Ascending aorta (tissue), 2 donors: ENCODE measurements around the gene IRAK2. TPM values are rescaled to one million over a fixed set of nuclear protein-coding genes. Genes with fewer than 3 reads are reported as not detected.

ENCODE experiments used
- DNase-seq, 2 donors: peaks; one replicate each; pipeline ENCODE4 v3.0.0-alpha.2; 2019; ENCODE audit warnings: low spot score in 2 of 2
- H3K27ac ChIP-seq, 2 donors: fragments of 200-600 bp; sonication (generic); one replicate each; pipeline ENCODE4 v1.5.1; 2016 to 2017; ENCODE audit warnings: mild to moderate bottlenecking in 1 of 2
- H3K27me3 ChIP-seq: fragments of 200-600 bp; sonication (generic); one replicate; pipeline ENCODE4 v1.5.1; 2017
- H3K36me3 ChIP-seq, 2 donors: fragments of 200-600 bp; sonication (generic); one replicate each; pipeline ENCODE4 v1.5.1; 2016
- H3K4me1 ChIP-seq, 2 donors: fragments of 200-600 bp; sonication (generic); one replicate each; pipeline ENCODE4 v1.5.1; 2016 to 2017; ENCODE audit warnings: mild to moderate bottlenecking in 1 of 2
- H3K4me3 ChIP-seq, 2 donors: fragments of 200-600 bp; sonication (generic); one replicate each; pipeline ENCODE4 v1.5.1; 2016 to 2017; ENCODE audit warnings: mild to moderate bottlenecking in 1 of 2
- H3K9me3 ChIP-seq, 2 donors: fragments of 200-600 bp; sonication (generic); one replicate each; pipeline ENCODE4 v1.5.1; 2016
- CTCF ChIP-seq, 3 experiments: fragments of 200-600 bp in 2 of 3; fragments of 450-650 bp in 1 of 3; sonication (generic) in 2 of 3; IDR thresholded peaks; one replicate each; pipeline ENCODE4 v1.5.1; 2016 to 2019; ENCODE audit warnings: antibody characterized with exemption in 3 of 3, mild to moderate bottlenecking in 1 of 3, moderate library complexity in 1 of 3
- intact Hi-C: fragments of 100-400 bp; cut with DNase I; formaldehyde crosslinking; loops from one replicate; pipeline ENCODE4 v1.15.1; 2023
- total RNA-seq: library from RNA; depleted of rRNA; stranded (reverse); fragments of >200 nt; gene quantifications from one replicate; pipeline ENCODE4 v1.1.0, GENCODE V29; 2016

Gene IRAK2
- total RNA-seq, 1 donor from 2014 or later: 1.3 TPM

GRCh38 chr3:10280177-10280529, 115.4 kb downstream of the IRAK2 start:
- no peak for TF ChIP-seq CTCF (IDR thresholded peaks at IDR 0.05)
- no peaks in the 10 kb centered on the region for H3K9me3 ChIP-seq
- no peak for DNase-seq
- no peaks in the 10 kb centered on the region for H3K4me1 ChIP-seq
- H3K4me3 ChIP-seq: no peak overlapping the region
- H3K27me3 ChIP-seq: no peaks in the 10 kb centered on the region
- H3K36me3 ChIP-seq: peaks cover 57 to 78% of the 10 kb centered on the region in 2 donors
- H3K27ac ChIP-seq: no peak overlapping the region
- intact Hi-C loops: no loop called here

GRCh38 chr3:10280571-10280970, 115.9 kb downstream of the IRAK2 start:
- Histone ChIP-seq H3K27me3 (no peaks in the 10 kb centered on the region), H3K4me3 (no peak overlapping the region), H3K36me3 (peaks cover 57 to 82% of the 10 kb centered on the region in 2 donors), H3K9me3 (no peaks in the 10 kb centered on the region), H3K4me1 (no peaks in the 10 kb centered on the region), H3K27ac (no peak overlapping the region)
- intact Hi-C loops: no loop called here
- TF ChIP-seq CTCF (IDR thresholded peaks at IDR 0.05): no peak
- no peak for DNase-seq

GRCh38 chr3:10281951-10282350, 117.2 kb downstream of the IRAK2 start:
- no peak for TF ChIP-seq CTCF (IDR thresholded peaks at IDR 0.05)
- no peaks in the 10 kb centered on the region for H3K4me1 ChIP-seq
- DNase-seq: no peak
- intact Hi-C loops: no loop called here
- no peak overlapping the region for H3K27ac ChIP-seq
- no peak overlapping the region for H3K4me3 ChIP-seq
- H3K27me3 ChIP-seq: no peaks in the 10 kb centered on the region
- peaks cover 57 to 79% of the 10 kb centered on the region in 2 donors for H3K36me3 ChIP-seq
- H3K9me3 ChIP-seq: no peaks in the 10 kb centered on the region

GRCh38 chr3:10283638-10284037, 118.9 kb downstream of the IRAK2 start:
- DNase-seq: no peak
- H3K4me1 ChIP-seq: no peaks in the 10 kb centered on the region
- no peak for TF ChIP-seq CTCF (IDR thresholded peaks at IDR 0.05)
- no peaks in the 10 kb centered on the region for H3K9me3 ChIP-seq
- no peak overlapping the region for H3K4me3 ChIP-seq
- H3K36me3 ChIP-seq: peaks cover 62 to 67% of the 10 kb centered on the region in 2 donors
- H3K27me3 ChIP-seq: no peaks in the 10 kb centered on the region
- intact Hi-C loops: no loop called here
- no peak overlapping the region for H3K27ac ChIP-seq

GRCh38 chr3:10284496-10284895, 119.8 kb downstream of the IRAK2 start:
- Histone ChIP-seq H3K36me3 (peaks cover 60 to 65% of the 10 kb centered on the region in 2 donors), H3K9me3 (no peaks in the 10 kb centered on the region), H3K4me3 (no peak overlapping the region), H3K27me3 (no peaks in the 10 kb centered on the region), H3K4me1 (no peaks in the 10 kb centered on the region), H3K27ac (no peak overlapping the region)
- intact Hi-C loops: no loop called here
- no peak for DNase-seq
- TF ChIP-seq CTCF (IDR thresholded peaks at IDR 0.05): no peak
